GM21423 (cell line): ENCODE results near the gene PRKCE.

Experiments
- ATAC-seq: cut with Tn5 transposase; IDR thresholded peaks from one replicate; pipeline ENCODE4 v1.9.1; 2021; ENCODE audit warnings: mild to moderate bottlenecking, moderate library complexity; ENCODE audit not compliant: unreplicated experiment

Gene PRKCE

GRCh38 chr2:45946023-45946422 is 294.5 kb downstream of the PRKCE start:
- no peak for ATAC-seq

GRCh38 chr2:45950606-45951005 is 299.1 kb downstream of the PRKCE start:
- no peak for ATAC-seq

DNA sequence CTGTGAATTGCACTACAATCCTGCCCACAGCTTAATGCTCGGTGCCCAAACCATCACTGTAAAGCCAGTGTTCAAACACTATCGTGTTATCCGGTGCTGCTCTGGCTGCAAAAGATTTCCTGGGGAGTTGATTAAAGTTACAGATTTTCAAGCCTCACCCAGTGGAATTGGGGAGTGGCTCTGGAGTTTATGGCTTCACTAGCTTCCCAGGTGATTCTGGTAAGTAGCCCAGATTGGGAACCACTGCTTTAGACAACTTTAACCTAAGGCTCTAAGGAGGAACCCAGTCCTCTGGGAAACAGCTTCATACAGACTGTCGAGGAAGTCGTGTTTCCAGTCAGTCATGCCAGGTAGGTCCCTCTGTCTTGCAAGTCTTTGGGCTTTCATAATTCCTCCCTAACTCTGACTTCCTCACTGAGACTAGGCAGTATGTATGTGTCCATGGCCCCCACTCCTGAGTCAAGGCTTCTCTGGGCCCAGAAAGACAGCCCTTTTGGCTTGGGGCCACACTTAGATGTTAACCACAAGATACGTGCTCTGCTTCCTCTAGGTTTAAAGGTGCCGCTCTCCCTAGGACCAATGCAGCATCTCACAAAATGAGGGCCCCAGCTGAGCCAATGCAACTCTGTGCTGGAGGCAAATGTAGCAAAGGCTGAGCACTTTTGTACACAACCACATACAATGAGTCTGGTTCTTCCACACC is 299.7 kb downstream of the PRKCE start:
- ATAC-seq: no peak

GRCh38 chr2:45952591-45952990 is 301.1 kb downstream of the PRKCE start:
- ATAC-seq: no peak

- no peak for ATAC-seq
Observed at GRCh38 chr2:45953376-45954027, 302.0 kb downstream of the PRKCE start.

DNA sequence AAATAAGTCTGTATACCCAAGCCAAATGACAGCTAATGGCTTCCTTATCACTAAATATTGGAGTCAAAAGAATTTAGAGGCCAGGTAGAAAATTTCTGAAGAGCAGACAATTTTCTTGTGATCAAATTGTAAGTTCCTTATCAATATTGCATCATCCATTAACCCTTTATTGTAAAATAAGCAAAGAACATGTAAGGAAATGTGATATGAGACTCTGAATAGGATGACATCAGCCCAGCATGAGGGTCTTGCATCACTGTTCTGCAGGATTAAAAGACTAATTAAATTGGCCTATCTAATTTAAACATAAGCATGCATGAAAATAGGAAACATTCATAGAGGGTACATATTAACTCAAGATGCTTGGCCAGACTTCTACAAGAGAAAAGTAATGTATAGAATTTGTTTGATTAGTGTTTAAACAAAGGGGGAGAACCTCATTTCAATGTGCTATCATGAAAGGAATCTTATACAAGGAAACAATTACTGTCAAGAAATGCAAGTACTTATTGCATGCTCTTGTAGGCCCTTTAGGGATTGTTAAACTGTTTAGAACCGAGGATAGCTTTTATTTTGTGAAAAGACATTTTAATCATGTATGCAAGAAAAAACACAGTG is 302.9 kb downstream of the PRKCE start:
- ATAC-seq: no peak

DNA sequence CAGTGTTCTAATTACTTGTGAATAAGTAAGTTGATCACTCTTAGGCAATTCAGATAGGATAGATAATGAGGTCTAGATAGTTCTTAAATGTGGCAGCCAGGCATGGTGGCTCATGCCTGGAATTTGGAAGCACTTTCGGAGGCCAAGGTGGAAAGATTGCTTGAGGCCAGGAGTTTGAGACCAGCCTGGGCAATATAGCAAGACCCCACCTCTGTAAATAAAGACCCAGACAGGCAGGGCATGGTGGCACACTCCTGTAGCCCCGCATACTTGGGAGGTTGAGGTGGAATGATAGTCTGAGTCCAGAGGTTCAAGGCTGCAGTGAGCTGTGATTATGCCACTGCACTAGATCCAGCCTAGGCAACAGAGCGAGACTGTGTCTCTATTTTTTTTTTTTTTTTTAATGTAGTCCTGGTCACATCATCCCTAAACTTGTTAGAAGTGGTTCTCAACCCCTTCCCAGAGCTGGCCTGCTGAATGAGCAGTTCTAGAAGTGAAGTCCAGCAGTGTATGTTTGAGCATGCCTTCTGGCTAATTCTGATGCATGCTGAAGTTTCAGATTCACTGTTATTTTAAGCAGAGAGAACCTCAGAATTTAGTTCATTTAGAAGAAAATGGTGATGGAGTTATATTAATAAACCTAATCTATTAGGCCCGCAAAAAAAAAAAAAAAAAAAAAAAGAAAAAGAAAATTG is 306.2 kb downstream of the PRKCE start:
- no peak for ATAC-seq

DNA sequence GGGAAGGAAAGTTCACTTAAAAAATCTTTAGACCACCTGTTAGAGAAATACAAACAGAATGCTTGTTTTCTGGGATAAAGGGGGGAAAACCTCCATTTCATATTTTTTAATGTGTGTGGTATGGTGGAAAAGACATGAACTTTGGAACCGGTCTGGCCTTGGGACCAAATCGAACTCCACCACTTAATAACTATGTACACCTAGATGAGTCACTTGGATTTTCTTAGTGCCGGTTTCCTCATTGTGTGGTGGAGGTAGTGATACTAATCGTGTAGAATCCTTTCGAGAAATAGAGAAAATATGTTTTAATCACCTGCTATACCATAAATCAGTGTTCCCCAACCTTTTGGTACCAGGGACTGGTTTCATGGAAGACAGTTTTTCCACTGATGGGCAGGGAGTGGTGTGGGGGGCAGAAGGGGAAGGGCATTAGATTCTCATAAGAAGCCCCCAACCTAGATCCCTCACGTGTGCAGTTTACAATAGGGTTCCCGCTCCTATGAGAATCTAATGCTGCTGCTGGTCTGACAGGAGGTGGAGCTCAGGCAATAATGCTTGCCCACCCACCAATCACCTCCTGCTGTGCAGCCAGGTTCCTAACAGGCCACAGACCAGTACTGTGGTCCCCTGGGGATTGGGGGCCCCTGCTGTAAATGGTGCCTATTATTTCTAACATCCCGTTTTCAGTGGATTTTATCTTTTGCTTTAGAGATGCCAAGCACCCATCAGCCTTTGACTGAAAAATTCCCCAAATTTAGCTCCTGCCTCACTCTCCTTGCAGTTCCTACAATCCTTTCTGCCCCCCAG is 308.8 kb downstream of the PRKCE start:
- no peak for ATAC-seq

- no peak for ATAC-seq
Observed at GRCh38 chr2:45962177-45962921, 310.9 kb downstream of the PRKCE start.

DNA sequence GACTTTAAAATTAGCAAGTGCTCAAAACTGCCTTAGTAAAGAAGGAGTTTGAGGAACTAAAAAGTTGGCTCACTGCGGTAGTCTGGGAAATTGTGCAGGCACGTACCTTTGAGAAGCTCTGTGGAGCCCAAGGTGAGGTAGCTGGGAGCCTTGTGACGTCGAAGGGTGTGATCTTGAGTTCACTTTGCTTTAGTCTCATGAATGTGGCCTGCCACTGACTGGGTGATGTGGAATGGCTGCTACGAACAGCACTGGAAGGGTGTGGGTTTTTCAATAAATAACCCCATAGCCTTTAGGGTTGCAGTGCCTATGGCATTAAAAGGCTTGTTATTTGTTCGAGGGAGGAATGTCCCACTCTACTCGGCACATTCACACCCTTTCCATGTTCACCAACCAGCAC is 312.3 kb downstream of the PRKCE start:
- no peak for ATAC-seq

DNA sequence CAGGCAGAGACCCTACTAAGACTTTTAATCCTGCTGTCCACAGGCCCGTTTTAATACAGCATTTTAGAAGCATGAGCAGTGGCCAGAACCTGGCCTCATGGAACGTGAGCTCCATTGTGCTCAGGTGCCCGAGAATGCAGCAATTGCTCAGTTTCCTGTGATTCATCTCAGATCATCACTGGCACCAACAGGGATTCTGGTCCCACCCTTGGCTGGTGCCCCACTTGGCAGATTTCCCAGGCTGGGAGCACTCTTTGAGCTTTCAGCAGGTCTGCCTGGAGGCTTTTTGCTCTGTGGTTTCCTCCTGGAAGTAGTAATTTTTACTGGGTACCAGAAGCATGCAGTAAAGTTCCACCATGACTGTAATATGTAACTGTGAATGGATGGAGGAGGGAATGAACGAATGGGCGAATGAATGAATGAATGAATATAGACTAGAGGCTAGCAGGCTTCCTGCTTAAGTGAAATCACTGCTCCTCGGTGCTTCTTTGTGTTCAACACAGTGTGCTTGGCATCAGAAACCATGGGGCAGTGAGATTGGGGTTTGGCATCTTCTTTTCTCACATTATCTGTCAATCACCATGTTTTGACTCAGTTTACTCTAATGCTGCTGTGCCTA is 312.9 kb downstream of the PRKCE start:
- ATAC-seq: no peak

DNA sequence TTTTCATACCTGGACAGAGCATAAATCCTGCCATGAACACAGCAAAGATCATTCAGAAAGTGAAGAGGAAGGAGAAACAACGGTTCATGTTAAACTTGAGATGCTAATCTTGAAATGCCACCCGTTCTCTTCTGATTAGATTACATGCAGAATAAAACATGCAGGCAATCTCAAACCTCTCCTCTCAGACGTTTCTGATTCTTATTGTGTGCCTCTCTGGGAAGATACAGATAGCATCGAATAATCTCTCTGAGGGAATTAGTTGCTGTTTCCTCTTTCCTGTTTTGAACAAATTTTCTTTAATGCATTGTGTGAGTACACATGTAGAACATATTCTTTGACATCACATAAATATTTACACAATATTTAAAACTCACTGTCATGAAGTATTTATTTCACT is 313.4 kb downstream of the PRKCE start:
- no peak for ATAC-seq

GRCh38 chr2:45965871-45966498 is 314.5 kb downstream of the PRKCE start:
- ATAC-seq: no peak

GRCh38 chr2:45968946-45969584 is 317.6 kb downstream of the PRKCE start:
- ATAC-seq: no peak

- ATAC-seq: no peak
Observed at GRCh38 chr2:45973426-45973825, 322.0 kb downstream of the PRKCE start.

DNA sequence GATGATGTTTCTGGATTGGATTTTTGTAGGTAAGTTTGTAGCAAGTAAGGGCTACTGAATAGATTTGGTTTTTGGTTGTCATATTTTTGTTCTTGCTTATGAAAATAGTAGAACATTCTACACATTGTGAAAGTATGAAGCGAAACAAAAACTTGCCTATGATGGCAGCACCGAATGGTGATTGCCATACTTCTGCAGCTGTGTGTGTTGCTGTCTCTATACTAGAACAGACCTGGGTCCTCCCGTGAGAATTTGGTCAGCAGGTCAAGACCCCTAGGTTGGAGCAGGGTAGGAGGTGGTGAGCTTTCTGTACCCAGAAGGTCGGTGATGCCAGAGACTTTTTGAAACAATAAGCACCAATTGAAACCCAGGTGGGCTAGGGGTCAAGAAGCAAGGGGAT is 322.6 kb downstream of the PRKCE start:
- peak; percentile 56 for ATAC-seq

- ATAC-seq: no peak
Observed at GRCh38 chr2:45974762-45975408, 323.4 kb downstream of the PRKCE start.
